Uterus (tissue), 4 donors: ENCODE measurements around the gene VCL. TPM values are rescaled to one million over a fixed set of nuclear protein-coding genes. Genes with fewer than 3 reads are reported as not detected.
"Not testable (repeated sequence)": the region's sequence is repeated elsewhere in the genome, so short reads cannot be mapped to it uniquely, and the experiment has no call there.

Experiments used
- DNase-seq, 2 donors: peaks; one replicate each; pipeline ENCODE4 v3.0.0-alpha.2; 2019 to 2020
- H3K27ac ChIP-seq, 2 donors: fragments of 200-600 bp; sonication (generic); 1 replicate in 1 of 2; 2 replicates in 1 of 2; pipeline ENCODE4 v1.5.1; 2016 to 2018
- H3K27me3 ChIP-seq, 2 donors: fragments of 200-600 bp; sonication (generic); one replicate each; pipeline ENCODE4 v1.5.1; 2018 to 2019; ENCODE audit warnings: control low read depth in 1 of 2
- H3K36me3 ChIP-seq, 2 donors: fragments of 200-600 bp; sonication (generic); one replicate each; pipeline ENCODE4 v1.5.1; 2019; ENCODE audit warnings: control low read depth in 1 of 2
- H3K4me1 ChIP-seq, 2 donors: fragments of 200-600 bp; sonication (generic); one replicate each; pipeline ENCODE4 v1.5.1; 2018 to 2019; ENCODE audit warnings: control low read depth in 1 of 2
- H3K4me3 ChIP-seq, 2 donors: fragments of 200-600 bp; sonication (generic); 1 replicate in 1 of 2; 2 replicates in 1 of 2; pipeline ENCODE4 v1.5.1; 2018 to 2019; ENCODE audit warnings: mild to moderate bottlenecking in 1 of 2
- H3K9me3 ChIP-seq, 2 donors: fragments of 200-600 bp; sonication (generic); one replicate each; pipeline ENCODE4 v1.5.1; 2019; ENCODE audit warnings: control low read depth in 1 of 2
- POLR2A ChIP-seq, 2 donors: fragments of 450-650 bp; IDR thresholded peaks; one replicate each; pipeline ENCODE4 v1.6.1; 2016; ENCODE audit warnings: antibody characterized with exemption in 2 of 2, mild to moderate bottlenecking in 1 of 2, moderate library complexity in 1 of 2
- intact Hi-C: fragments of 100-400 bp; cut with DNase I; formaldehyde crosslinking; loops from one replicate; pipeline ENCODE4 v1.15.1; 2023; ENCODE audit warnings: low total_unique reads
- total RNA-seq, 4 donors: library from RNA; depleted of rRNA in 3 of 4; stranded (reverse); fragments of >200 nt in 3 of 4; gene quantifications; one replicate each; pipeline versions ENCODE4 v1.1.0 to v1.2.4, GENCODE V29; 2014 to 2023
- TF ChIP-seq, protein P1 (sequence below), 4 experiments: fragments of 200-600 bp in 2 of 4; fragments of 450-650 bp in 2 of 4; sonication (generic) in 2 of 4; IDR thresholded peaks; one replicate each; pipeline ENCODE4 v1.5.1; 2016 to 2019; ENCODE audit warnings: antibody characterized with exemption in 4 of 4, mild to moderate bottlenecking in 2 of 4, moderate library complexity in 1 of 4
- donor health status: DM: yes; HTN: yes; CAD: no.

Gene VCL
- total RNA-seq, 4 donors from 2014 or later: 77.4 to 313 (median 215) TPM

GRCh38 chr10:73964743-73965142 lies 33.2 kb upstream of the VCL start:
- Histone ChIP-seq H3K27me3 (no peaks in the 10 kb centered on the region), H3K4me1 (no peaks in the 10 kb centered on the region), H3K27ac (peak overlapping the region; percentile 87 to 93), H3K9me3 (no peaks in the 10 kb centered on the region), H3K36me3 (no peaks in the 10 kb centered on the region), H3K4me3 (no peak overlapping the region)
- intact Hi-C loops: no loop called here
- TF ChIP-seq, protein P1, sequence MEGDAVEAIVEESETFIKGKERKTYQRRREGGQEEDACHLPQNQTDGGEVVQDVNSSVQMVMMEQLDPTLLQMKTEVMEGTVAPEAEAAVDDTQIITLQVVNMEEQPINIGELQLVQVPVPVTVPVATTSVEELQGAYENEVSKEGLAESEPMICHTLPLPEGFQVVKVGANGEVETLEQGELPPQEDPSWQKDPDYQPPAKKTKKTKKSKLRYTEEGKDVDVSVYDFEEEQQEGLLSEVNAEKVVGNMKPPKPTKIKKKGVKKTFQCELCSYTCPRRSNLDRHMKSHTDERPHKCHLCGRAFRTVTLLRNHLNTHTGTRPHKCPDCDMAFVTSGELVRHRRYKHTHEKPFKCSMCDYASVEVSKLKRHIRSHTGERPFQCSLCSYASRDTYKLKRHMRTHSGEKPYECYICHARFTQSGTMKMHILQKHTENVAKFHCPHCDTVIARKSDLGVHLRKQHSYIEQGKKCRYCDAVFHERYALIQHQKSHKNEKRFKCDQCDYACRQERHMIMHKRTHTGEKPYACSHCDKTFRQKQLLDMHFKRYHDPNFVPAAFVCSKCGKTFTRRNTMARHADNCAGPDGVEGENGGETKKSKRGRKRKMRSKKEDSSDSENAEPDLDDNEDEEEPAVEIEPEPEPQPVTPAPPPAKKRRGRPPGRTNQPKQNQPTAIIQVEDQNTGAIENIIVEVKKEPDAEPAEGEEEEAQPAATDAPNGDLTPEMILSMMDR (IDR thresholded peaks at IDR 0.05): no peak
- TF ChIP-seq POLR2A (IDR thresholded peaks at IDR 0.05): no peak
- no peak for DNase-seq

DNA sequence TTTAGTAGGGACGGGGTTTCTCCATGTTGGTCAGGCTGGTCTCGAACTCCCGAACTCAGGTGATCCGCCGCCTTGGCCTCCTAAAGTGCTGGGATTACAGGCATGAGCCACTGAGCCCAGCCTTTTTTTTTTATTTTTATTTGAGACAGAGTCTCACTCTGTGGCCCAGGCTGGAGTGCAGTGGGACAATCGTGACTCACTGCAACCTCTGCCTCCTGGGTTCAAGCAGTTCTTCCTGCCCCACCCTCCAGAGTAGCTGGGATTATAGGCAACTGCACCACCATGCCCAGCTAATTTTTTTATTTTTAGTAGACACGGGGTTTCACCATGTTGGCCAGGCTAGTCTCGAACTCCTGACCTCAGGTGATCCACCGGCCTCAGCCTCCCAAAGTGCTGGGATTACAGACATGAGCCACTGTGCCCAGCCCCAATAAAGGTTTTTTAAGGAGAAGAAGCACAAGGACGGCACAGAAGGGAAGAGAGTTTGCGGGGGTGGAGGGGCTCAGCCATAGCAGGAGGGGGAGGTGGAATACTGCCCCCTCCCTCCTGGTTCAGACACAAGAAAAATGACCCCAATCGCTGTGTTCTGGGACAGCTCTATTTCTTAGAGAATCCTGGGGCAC lies 32.5 kb upstream of the VCL start:
- H3K4me3 ChIP-seq, intact Hi-C loops, H3K9me3 ChIP-seq, H3K27me3 ChIP-seq, H3K36me3 ChIP-seq, DNase-seq, H3K4me1 ChIP-seq: not testable (repeated sequence)
- peak overlapping the region; percentile 87 to 93 for H3K27ac ChIP-seq

DNA sequence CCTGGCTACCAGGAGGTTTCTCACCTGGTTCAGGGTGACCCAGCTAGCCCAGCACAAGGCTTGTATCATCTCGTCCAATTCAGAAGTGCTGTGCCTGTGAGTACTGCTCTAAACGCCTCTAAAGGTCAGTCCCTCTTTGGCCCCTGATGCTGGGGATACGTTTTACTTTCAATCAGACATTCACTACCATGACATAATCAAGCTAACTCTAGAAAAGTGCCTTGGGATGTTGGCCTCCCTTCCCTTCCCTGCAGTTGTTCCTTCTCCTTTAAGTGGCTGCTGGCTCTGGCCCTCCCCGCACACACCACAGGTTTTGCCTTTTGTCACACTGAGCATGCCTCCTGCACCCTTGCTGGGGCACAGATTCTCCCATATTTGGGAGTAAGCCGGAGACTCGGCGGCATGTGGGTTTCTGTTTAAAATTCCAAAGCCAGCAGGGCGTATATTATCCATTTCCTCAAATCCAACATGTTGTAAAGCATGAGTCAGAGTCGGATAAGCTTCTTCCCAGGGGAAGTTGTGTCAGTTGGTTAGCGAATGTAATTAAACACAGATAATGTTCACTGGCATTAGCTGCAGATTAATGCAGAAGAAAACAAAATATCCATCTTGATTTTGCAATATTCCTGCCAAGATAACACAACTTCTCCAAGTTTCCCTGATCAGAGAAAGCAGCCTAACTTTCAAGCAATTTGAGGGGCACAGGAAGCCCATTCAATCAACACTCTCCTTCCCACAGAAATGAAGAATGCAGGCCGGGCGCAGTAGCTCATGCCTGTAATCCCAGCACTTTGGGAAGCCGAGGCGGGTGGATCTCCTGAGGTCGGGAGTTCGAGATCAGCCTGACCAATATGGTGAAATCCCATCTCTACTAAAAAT lies 31.8 kb upstream of the VCL start:
- Histone ChIP-seq H3K36me3 (no peaks in the 10 kb centered on the region), H3K9me3 (no peaks in the 10 kb centered on the region), H3K4me1 (no peaks in the 10 kb centered on the region), H3K4me3 (no peak overlapping the region), H3K27me3 (no peaks in the 10 kb centered on the region), H3K27ac (peak overlapping the region; percentile 87 to 93)
- TF ChIP-seq, protein P1 (IDR thresholded peaks at IDR 0.05): no peak
- TF ChIP-seq POLR2A (IDR thresholded peaks at IDR 0.05): peak; percentile 61
- intact Hi-C loops: no loop called here
- peak; percentile 83 to 89 for DNase-seq

DNA sequence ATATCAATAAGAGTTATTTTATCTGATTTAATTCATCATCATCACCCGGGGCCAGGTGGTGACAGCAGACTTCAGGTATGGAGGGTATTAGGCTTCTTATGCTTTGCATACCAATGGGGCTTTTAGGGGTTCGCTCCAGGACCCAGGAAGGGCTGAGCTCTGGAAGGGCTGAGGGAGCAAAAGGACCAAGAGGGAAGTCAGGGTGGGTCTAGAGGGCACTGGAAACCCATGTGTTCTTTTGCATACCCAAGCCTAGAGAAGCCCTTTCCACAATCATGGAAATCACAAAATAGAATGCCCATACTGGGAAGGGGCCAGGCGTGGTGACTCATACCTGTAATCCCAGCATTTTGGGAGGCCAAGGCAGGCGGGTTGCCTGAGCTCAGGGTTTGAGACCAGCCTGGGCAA lies 30.9 kb upstream of the VCL start:
- no peaks in the 10 kb centered on the region for H3K27me3 ChIP-seq
- no peaks in the 10 kb centered on the region for H3K36me3 ChIP-seq
- TF ChIP-seq, protein P1 (IDR thresholded peaks at IDR 0.05): no peak
- no peak for TF ChIP-seq POLR2A (IDR thresholded peaks at IDR 0.05)
- DNase-seq: no peak
- intact Hi-C loops: no loop called here
- H3K4me1 ChIP-seq: no peaks in the 10 kb centered on the region
- peak overlapping the region; percentile 87 to 93 for H3K27ac ChIP-seq
- H3K9me3 ChIP-seq: no peaks in the 10 kb centered on the region
- H3K4me3 ChIP-seq: no peak overlapping the region

DNA sequence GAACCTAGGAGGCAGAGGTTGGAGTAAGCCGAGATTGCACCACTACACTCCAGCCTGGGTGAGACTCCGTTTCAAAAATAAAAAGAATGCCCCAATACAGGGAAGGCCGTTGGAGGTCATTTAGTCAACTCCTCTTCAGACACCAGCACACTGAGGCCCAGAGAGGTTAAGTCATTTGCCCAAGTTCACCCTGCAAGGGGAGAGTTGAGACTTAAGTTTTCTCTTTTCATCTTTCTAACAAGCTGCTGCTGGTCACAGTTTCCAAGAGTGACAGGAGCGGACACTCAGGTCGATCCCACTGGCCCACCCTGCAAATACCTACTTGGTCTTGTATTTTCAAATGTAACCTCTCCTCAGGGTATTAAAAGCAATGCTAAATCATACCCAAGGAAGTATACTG lies 30.4 kb upstream of the VCL start:
- Histone ChIP-seq H3K27me3 (no peaks in the 10 kb centered on the region), H3K36me3 (no peaks in the 10 kb centered on the region), H3K4me1 (no peaks in the 10 kb centered on the region), H3K4me3 (no peak overlapping the region), H3K27ac (peak overlapping the region; percentile 87 to 93), H3K9me3 (no peaks in the 10 kb centered on the region)
- DNase-seq: no peak
- TF ChIP-seq, protein P1 (IDR thresholded peaks at IDR 0.05): no peak
- TF ChIP-seq POLR2A (IDR thresholded peaks at IDR 0.05): no peak
- intact Hi-C loops: no loop called here
